Effector CD8-positive, alpha-beta T cell (primary cell): ENCODE data around the gene KHK.
A peak's percentile ranks its signal among the peaks of the same experiment; 100 is the strongest.
"Not testable (repeated sequence)": the region's sequence is repeated elsewhere in the genome, so short reads cannot be mapped to it uniquely, and the experiment has no call there.

Experiments used
- DNase-seq: peaks from one replicate; lab custom pipeline; 2025; lab: John Stamatoyannopoulos, UW

Gene KHK

DNA sequence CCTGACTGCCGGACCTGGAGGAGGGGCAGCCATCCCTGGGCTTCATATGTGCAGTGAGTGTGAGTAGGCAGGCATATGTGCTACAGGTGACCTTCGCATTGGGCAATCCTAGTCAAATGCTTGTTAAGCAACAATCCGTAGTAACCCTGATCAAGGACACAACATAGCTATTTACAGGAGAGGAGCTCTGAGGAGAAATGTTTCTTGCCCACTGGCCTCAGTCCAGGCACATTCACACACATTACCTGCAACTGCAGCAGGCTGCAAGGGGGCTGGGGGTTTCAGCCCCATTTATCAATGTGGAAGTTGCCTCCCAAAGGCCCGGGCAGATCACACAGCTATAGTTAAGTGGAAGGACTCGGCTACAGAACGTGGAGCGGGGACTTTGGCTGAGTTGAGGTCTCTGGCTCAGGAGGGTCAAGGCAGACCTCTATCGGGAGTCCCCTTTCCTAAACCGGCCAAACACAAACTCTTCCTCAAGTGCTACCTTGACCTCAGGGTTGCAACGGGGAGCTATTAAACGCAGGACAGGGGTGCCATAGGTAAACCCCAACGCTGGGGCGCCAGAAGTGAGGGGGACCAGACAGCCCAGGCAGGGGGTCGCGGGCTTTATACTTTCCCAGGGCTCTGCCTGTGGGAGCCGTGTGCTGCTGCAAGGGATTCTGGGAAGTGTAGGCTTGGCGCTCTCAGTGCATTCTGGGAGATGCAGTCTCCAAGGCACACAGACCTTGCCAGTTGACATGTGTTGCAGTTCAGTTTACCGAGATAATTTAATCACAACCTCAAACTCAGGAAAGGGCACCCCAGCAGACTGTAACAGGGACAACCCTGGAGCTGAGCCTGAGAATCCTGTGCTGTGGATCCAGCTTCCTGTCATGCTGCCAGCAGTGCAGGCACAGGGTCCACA lies 9.4 kb downstream of the KHK start:
- DNase-seq, result no peak

DNA sequence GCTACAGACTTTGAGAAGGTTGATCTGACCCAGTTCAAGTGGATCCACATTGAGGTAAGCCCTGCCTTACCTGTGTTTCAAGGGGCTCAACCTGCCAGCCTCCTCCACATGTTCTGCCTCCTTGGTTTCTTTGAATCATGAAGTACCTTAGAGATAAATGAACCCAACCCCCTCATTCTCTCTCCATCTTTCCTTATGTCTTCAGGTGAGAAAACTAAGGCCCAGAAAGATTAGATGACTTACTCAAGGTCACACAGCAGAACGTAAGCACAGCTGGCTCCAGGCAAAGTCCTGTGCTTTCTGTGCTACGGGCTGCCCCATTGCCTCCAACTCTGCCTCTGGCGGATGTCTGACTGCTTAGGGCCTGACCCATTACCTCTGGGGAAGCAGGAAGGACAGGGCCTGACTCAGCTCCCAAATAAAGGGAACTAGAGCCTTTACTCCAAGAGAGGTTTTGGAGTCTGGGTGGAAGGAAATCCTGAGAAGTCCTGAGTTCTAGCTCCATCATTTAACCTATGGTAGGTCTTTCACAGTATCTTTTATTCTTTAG lies 10.3 kb downstream of the KHK start:
- DNase-seq, result no peak

DNA sequence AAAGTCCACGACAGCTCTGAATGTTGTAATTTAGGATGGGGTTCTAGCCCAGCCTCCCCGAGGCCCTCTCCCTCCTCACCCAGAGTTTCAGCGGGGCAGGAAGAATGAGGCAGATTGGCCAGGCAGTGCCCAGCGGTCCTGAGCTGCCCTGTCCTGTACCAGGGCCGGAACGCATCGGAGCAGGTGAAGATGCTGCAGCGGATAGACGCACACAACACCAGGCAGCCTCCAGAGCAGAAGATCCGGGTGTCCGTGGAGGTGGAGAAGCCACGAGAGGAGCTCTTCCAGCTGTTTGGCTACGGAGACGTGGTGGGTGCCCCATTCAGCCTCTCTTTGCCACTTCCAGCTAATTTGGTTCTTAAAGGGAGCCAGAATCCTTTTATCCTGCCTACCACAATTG lies 10.8 kb downstream of the KHK start:
- DNase-seq, result no peak

DNA sequence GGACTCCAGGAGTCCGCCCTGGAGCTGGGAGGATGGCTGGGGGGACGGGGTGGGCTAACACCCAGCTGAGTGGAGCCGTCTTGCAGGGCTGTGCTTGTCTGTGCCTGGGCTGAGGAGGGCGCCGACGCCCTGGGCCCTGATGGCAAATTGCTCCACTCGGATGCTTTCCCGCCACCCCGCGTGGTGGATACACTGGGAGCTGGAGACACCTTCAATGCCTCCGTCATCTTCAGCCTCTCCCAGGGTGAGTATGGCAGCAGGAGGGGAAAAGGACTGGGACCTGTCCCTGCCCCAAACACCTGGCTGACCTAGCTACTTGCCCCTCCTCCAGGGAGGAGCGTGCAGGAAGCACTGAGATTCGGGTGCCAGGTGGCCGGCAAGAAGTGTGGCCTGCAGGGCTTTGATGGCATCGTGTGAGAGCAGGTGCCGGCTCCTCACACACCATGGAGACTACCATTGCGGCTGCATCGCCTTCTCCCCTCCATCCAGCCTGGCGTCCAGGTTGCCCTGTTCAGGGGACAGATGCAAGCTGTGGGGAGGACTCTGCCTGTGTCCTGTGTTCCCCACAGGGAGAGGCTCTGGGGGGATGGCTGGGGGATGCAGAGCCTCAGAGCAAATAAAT lies 12.9 kb downstream of the KHK start:
- no peak for DNase-seq

DNA sequence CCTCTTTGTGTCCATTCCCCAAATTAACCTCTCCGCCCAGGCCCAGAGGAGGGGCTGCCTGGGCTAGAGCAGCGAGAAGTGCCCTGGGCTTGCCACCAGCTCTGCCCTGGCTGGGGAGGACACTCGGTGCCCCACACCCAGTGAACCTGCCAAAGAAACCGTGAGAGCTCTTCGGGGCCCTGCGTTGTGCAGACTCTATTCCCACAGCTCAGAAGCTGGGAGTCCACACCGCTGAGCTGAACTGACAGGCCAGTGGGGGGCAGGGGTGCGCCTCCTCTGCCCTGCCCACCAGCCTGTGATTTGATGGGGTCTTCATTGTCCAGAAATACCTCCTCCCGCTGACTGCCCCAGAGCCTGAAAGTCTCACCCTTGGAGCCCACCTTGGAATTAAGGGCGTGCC lies 13.5 kb downstream of the KHK start:
- DNase-seq, result no peak

DNA sequence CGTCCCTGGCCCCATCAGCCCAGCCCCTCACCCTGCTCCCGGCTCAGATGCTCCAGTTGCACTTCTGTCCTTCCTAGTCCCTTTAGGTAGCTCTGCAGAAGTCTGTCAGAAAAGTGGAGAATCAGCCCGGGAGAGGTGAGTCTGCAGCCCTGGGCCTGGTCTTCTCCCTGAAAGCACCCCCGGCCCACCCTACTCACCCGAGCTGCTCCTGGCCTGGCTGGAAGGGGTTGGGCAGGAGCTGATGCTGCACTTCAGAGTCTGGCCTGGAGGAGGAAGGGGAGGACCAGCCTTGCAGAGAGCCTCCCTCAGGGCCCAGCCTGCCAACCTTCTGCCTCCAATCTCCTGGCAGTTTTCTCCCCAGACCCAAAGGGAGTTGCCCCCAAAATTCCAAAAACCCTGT lies 15.8 kb downstream of the KHK start:
- no peak for DNase-seq

DNA sequence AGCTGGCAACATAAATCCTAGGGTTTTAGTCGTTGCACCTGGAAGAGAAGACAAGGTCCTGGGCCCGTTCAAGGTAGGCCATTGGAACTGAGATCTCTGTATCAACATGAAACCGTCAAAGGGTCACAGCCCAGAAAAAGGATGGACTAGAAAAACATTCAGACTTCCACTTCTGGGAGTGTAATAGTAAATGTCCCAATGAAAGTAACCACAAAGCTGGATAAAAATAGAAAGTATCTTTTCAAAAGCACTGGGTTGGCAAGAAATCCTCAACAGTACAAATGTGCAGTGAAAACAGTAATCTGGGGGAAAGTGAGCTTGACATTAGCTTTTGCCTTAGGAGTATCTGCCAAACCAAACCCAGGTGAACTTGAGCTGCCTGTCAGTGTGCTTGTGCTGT lies 19.4 kb downstream of the KHK start:
- DNase-seq, result no peak

DNA sequence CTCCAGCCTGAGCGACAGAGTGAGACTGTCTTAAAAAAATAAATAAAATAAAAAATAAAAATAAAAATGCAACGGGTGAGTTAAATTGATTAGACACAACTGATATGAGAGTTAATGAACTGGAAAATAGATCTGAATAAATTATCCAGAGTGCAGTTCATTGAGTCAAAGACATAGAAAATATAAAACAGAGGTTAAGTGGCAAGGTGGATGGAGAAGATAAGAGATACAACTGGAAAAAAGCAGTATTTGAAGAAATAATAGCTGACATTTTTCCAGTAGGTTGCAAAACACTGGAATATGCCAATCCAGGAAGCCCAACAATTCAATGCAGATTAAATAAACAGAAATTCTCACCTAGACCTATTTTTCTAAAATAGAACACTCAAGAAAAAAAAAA lies 21.6 kb downstream of the KHK start:
- no peak for DNase-seq

DNA sequence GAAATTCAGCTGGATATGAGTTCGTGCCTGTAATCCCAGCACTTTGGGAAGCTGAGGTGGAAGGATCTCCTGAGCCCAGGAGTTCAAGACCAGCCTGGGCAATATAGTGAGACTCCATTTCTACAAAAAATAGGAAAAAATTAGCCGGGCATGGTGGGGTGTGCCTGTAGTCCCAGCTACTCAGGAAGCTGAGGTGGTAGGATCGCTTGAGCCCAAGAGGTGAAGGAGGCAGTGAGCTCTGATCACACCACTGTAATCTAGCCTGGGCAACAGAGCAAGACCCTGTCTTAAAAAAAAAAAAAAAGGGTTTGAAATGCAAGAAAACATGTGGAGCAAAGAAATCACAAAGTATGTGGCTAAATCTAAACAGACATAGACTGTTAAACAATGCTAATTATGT lies 22.5 kb downstream of the KHK start:
- DNase-seq, result no peak

DNA sequence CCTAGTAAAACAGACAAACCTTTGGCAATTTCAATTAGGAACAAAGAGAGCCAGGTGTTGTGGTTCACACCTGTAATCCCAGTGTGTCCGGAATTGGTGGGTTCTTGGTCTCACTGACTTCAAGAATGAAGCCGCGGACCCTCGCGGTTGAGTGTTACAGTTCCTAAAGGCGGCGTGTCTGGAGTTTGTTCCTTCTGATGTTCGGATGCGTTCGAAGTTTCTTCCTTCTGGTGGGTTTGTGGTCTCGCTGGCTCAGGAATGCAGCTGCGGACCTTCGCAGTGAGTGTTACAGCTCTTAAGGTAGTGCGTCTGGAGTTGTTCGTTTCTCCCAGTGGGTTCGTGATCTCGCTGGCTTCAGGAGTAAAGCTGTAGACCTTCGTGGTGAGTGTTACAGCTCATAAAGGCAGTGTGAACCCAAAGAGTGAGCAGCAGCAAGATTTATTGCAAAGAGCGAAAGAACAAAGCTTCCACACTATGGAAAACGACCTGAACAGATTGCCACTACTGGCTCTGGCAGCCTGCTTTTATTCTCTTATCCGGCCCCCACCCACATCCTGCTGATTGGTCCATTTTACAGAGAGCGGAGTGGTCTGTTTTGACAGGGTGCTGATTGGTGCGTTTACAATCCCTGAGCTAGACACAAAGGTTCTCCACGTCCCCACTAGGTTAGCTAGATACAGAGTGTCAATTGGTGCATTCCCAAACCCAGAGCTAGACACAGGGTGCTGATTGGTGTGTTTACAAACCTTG lies 24.2 kb downstream of the KHK start:
- not testable (repeated sequence) for DNase-seq

DNA sequence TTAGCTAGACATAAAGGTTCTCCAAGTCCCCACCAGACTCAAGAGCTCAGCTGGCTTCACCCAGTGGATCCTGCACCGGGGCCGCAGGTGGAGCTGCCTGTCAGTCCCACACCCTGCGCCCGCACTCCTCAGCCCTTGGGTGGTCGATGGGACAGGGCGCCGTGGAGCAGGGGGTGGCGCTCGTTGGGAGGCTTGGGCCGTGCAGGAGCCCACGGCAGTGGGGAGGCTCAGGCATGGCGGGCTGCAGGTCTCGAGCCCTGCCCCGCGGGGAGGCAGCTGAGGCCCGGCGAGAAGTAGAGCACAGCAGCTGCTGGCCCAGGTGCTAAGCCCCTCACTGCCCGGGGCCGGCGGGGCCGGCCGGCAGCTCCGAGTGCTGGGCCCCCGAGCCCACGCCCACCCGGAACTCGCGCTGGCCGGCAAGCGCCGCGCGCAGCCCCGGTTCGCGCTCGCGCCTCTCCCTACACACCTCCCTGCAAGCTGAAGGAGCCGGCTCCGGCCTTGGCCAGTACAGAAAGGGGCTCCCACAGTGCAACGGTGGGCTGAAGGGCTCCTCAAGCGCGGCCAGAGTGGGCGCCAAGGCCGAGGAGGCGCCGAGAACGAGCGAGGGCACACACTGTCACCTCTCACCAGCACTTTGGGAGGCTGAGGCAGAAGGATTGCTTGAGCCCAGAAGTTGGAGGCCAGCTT lies 25.0 kb downstream of the KHK start:
- DNase-seq, result not testable (repeated sequence)

DNA sequence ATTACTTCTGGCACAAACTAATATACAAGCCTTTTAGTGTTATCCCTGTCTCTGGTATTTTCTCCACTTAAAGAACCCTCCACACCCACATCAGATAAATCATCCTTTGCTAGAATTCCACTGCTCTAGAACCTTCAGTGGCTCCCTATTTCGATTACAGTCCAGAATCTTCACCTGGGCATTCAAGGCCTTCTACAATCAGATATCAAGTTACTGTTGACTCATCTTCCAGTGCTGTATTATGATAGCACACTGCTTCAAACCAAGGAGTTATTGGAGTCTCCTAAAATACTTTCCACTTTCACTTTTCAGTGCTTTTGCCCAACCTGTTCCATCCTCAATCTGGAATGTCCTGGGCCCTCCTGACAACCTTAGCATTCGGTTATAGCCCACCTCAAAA lies 28.9 kb downstream of the KHK start:
- no peak for DNase-seq

DNA sequence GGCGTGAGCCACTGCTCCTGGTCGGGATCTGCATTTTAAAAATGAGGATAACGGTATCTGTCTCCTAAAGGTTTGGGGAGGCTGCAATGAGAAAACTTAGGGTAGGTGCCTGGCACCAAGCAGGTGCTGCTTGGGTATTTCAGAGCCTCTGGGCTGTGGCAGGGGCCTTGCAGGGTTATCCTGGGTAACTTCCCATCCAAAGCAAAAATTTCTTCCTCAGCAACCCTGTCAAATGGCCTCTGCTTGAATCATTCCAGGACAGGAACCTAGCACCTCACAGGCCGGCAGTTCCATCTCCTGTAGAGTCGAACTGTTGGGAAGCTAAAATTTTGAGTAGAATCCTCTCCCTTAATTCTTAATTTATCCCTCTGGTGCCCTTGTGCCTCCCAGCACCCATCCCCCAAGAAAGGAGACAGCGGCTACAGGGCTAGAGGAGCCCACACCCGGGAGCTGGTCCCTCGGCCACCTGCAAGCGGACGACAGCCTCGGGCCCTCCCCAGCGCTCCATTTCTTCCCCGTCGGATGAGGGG lies 31.5 kb downstream of the KHK start:
- no peak for DNase-seq

DNA sequence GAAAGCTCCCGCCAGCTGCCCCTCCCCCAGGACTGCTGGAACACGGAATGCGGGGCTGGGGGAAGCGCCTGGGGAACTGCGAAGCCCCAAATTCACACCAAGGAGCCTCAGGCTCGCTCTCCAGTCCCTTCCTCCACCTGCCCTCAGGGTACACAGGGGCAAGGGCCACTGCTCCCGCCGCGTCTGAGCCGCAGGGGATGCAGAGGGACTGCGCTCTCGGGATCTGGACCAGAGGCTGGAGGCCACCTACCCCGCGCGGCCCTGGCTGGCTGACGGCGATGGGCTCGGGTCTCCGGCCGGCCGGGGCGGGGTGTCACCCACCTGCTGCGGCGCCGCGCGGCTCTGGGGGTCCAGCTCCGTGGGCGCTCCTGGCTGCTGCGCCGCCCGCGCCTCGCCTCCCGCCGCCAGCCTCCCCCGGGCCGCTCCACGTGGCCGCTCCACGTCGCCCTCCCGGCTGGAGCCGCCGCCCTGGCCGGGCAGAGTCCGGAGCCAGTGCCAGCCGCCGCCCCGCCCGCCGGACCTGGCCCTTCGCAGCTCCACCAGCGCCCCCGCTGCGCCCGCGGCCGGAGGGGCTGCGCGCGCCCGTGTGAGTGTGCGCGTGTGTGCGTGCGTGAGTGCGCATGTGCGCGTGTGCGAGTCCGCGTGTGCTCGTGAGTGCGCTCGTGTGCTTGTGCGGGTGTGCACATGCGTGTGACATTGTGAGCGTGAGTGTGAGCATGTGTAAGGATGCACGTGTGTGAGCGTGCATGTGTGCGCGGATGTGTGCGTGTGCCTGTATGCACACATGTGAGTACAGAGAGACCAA lies 32.2 kb downstream of the KHK start, which contains the start of gene CGREF1:
TSS of gene CGREF1 (minus strand) at position 604 of the 805 bp plus-strand sequence. CDS start 14,762 bp downstream, outside the sequence.
- no peak for DNase-seq

DNA sequence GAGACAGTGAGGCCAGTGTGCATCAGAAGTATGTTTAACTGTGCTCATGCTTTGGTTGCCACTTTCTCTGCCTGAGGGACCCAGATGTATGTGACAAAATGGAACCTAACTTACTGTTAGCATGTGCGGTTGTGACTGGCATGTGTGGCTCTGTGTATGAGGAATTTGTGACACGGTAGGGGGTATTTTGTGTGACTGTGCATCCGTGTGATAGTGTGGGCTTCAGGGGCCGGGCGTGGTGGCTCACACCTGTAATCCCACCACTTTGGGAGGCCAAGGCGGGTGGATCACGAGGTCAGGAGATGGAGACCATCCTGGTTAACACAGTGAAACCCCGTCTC lies 32.7 kb downstream of the KHK start:
- DNase-seq, result not testable (repeated sequence)

DNA sequence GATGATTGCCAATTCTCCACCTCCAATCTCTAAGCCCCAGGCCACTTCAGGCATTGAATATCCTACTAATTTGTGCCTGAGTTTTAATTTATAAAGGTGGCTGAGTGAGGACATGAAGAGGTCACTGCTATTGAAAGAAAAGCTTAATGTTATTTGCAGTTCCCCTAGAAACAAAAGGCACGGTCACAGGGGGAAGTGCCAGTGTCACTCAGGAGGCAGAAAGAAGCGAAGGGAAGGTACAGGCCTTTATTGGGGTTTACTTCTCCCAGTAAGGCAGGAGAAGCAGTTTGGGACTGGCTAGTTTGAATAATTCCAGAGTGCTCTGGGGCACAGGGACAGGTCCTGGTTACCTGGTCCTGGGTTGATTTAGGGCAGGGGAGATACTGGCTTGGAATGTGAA lies 35.3 kb downstream of the KHK start:
- no peak for DNase-seq

DNA sequence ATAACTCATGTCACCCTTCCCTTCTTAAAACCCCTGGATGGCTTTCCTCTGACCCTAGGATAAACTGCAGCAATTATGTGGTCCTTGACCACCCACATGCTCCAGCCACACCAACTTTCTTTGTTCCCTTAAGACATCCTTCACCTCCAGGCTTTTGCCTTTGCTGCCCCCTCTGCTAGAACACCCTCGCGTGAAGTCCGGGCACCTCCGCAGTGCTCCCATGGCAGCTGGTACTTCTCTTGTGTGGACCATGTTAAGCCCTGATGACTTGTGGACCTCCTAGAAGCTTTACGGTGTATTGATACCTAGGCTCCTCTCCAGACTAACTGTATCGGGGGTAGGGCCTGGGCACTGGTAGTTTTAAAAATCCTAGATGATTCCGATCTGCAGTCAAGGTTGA lies 36.2 kb downstream of the KHK start:
- no peak for DNase-seq

DNA sequence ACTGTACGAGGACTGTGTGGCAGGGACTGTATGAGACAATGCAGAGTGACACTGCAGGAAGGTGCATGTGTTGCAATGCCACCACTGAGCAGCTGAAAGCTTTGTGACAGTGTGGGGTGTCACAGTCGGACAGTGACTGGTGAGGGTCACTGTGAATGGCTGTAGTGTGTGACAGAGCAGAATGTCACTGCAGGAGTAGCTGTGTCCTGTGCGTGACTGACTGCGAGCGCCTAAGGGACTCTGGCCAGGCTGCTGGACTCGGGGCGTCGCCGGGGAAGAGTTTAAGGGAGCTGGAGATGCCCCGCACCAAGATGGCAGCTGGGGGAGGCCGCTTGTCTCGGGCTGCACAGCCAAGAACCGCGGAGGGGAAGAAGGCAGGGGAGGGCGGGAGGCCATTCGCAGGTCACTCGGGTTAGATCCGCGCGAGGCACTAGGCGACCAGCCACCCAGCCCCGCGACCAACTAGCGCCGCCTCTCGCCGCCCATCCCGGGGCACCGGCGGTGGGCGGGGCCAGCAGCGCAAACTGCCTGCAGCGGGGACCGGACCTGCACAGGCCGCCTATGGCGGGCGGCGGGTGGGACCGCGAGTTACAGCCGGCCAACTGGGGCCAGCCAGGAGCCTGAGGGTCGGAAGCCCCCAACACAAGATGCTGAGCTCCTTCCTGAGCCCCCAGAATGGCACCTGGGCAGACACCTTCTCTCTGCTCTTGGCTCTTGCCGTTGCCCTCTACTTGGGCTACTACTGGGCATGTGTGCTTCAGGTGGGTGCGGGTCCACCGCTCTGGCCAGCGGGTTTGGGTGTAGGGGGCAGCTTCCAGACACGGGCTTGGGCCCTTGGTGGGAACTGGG lies 37.0 kb downstream of the KHK start, which contains the start of gene ABHD1:
TSS of gene ABHD1 (plus strand) at position 514 of the 849 bp plus-strand sequence. CDS start at position 648, 134 bp downstream.
- DNase-seq, result peak; percentile 60

DNA sequence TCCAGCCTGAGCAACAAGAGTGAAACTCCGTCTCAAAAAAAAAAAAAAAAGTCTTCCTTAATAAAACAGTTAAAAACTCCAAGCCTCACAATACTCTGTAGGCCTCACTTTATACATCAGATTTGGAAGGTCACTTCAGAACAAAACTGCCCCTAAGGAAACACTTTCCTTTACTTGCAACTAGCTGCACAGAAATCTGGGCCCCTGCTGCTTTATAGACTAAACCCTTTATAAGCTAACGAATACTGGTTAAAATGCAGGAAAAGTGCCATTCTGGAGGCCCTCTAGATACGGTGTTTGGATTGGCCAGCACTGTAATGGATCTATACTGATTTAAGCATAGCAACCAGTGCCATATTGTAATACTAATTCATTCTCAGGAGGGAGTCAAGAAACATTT lies 38.5 kb downstream of the KHK start:
- DNase-seq, result no peak

DNA sequence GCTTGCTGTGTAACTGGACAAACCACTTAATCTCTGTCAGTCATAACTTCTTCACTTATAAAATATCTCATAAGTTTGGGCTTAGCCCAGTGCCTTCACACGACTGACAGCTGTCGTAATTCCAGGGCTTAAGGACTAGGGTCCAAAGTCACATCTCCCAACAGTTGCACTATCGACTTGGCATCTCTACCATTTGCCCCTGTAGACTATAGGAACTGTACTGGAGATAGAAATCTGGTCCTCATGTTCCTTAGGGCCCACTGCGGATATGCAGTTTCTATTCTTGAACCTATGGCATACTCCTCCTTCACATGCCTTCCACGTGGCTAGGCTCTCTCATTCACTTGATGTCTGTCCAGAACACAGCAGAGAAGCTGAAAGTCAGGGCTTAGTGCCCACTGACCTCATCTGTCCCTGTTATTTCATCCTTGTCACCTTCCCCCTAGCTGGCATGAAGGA lies 39.7 kb downstream of the KHK start:
- no peak for DNase-seq
